GM18499 (cell line): ENCODE data around the gene PRRC2A.

Source experiments
- ATAC-seq: cut with Tn5 transposase; IDR thresholded peaks from one replicate; pipeline ENCODE4 v1.9.1; 2021; ENCODE audit warnings: moderate number of reproducible peaks; ENCODE audit not compliant: insufficient read depth, unreplicated experiment

Gene PRRC2A

GRCh38 chr6:31643818-31644454 is 23.4 kb downstream of the PRRC2A start:
- ATAC-seq: no peak

- ATAC-seq: no peak
Measured at GRCh38 chr6:31645325-31645724, 24.8 kb downstream of the PRRC2A start.

GRCh38 chr6:31651602-31652191 is 31.2 kb downstream of the PRRC2A start:
- ATAC-seq: no peak

GRCh38 chr6:31652925-31653724 is 32.6 kb downstream of the PRRC2A start:
- ATAC-seq: no peak

GRCh38 chr6:31654574-31655348 is 34.2 kb downstream of the PRRC2A start:
- no peak for ATAC-seq

GRCh38 chr6:31655349-31656237 is 35.1 kb downstream of the PRRC2A start, which contains the start of gene APOM:
Gene APOM (plus strand): TSS chr6:31655894. CDS start chr6:31655967, 73 bp downstream.
- ATAC-seq: no peak

GRCh38 chr6:31657406-31658157 is 37.1 kb downstream of the PRRC2A start:
- ATAC-seq: no peak

GRCh38 chr6:31658158-31658688 is 37.7 kb downstream of the PRRC2A start:
- no peak for ATAC-seq

- no peak for ATAC-seq
Measured at GRCh38 chr6:31658983-31659648, 38.6 kb downstream of the PRRC2A start.

- no peak for ATAC-seq
Measured at GRCh38 chr6:31659649-31660380, 39.3 kb downstream of the PRRC2A start.

GRCh38 chr6:31660381-31661261 is 40.1 kb downstream of the PRRC2A start, which contains the start of gene C6orf47:
Gene C6orf47 (minus strand): TSS chr6:31660778. CDS start chr6:31659947, 831 bp downstream.
- no peak for ATAC-seq

GRCh38 chr6:31661262-31662123 is 41.0 kb downstream of the PRRC2A start:
- ATAC-seq: no peak

GRCh38 chr6:31662124-31662723 is 41.7 kb downstream of the PRRC2A start:
- no peak for ATAC-seq

- ATAC-seq: no peak
Measured at GRCh38 chr6:31663126-31663960, 42.8 kb downstream of the PRRC2A start.
